GM12878 (cell line): ENCODE results near the gene PROX2.

Source experiments
- CBX3 ChIP-seq: fragments of 200-600 bp; sonication (generic); IDR thresholded peaks from 2 replicates; pipeline ENCODE4 v1.6.1; 2016; ENCODE audit warnings: low read depth, borderline replicate concordance
- EP300 ChIP-seq, 2 experiments: fragments of 150-350 bp in 1 of 2; IDR thresholded peaks; 2 replicates each; pipeline ENCODE4 v1.6.1; 2011 to 2012; ENCODE audit warnings: low read depth in 2 of 2, low read length in 2 of 2, borderline replicate concordance in 1 of 2, improper control_type of control experiment in 1 of 2, inconsistent platforms in 1 of 2; ENCODE audit not compliant: control insufficient read depth in 1 of 2
- ETV6 ChIP-seq, 2 experiments: fragments of 450-650 bp in 1 of 2; IDR thresholded peaks in 1 of 2; conservative IDR thresholded peaks in 1 of 2; 2 replicates each; pipeline ENCODE4 v1.6.1; 2014; ENCODE audit warnings: antibody characterized with exemption in 1 of 2, borderline replicate concordance in 1 of 2, low read depth in 1 of 2, mild to moderate bottlenecking in 1 of 2, moderate library complexity in 1 of 2
- HDGF ChIP-seq: fragments of 450-650 bp; IDR thresholded peaks from 2 replicates; pipeline ENCODE4 v1.6.1; 2016; ENCODE audit warnings: antibody characterized with exemption
- POLR2AphosphoS2 ChIP-seq: IDR thresholded peaks from 2 replicates; pipeline ENCODE4 v1.6.1; 2011; ENCODE audit warnings: low read depth, mild to moderate bottlenecking, low read length, improper control_type of control experiment, moderate library complexity
- SREBF1 ChIP-seq: IDR thresholded peaks from 2 replicates; pipeline ENCODE4 v1.6.1; 2012; ENCODE audit warnings: mild to moderate bottlenecking, low read length
- ZSCAN29 ChIP-seq: fragments of 450-650 bp; IDR thresholded peaks from 2 replicates; pipeline ENCODE4 v1.6.1; 2017; ENCODE audit warnings: mild to moderate bottlenecking, moderate library complexity
- TF ChIP-seq, protein P1 (sequence below): IDR thresholded peaks from 2 replicates; pipeline ENCODE4 v1.6.1; 2011; ENCODE audit warnings: borderline replicate concordance, low read depth, mild to moderate bottlenecking, moderate library complexity, mixed read lengths, low read length; ENCODE audit not compliant: insufficient read depth; ENCODE audit errors: extremely low read length
- TF ChIP-seq, protein P2 (sequence below), 3 experiments: IDR thresholded peaks in 2 of 3; conservative IDR thresholded peaks in 1 of 3; 2 replicates each; pipeline ENCODE4 v1.5.1; 2011; ENCODE audit warnings: low read depth in 3 of 3, low read length in 3 of 3, mild to moderate bottlenecking in 3 of 3, control low read depth in 2 of 3, moderate library complexity in 2 of 3, inconsistent platforms in 1 of 3, mixed read lengths in 1 of 3; ENCODE audit not compliant: control insufficient read depth in 2 of 3, insufficient read depth in 1 of 3; ENCODE audit errors: extremely low read depth in 1 of 3
- TF ChIP-seq, protein P3 (sequence below): IDR thresholded peaks from 2 replicates; pipeline ENCODE4 v1.6.1; 2012; ENCODE audit warnings: low read depth, low read length, improper control_type of control experiment

DNA sequence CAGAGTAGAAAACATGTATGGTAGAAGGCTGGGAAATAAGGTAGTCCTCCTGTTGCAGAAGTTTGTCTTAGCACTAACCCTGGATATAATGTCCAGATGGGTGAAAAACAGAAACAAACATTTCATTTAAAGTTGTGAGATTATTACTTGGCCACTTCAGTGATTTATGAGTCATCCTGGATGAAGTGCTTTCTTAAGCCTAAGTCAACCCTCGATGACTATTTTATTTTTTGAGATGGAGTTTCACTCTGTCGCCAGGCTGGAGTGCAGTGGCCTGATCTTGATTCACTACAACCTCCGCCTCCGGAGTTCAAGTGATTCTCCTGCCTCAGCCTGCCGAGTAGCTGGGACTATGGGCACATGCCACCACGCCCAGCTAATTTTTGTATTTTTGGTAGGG, 15.9 kb upstream of the PROX2 start:
- TF ChIP-seq CBX3 (no peak), POLR2AphosphoS2 (no peak), ZSCAN29 (no peak), EP300 (IDR thresholded peaks at IDR 0.05; ENCODE audit: borderline replicate concordance in 1 of 2, control insufficient read depth in 1 of 2, low read depth in 2 of 2, low read length in 2 of 2) (no peak), HDGF (no peak), SREBF1 (no peak), ETV6 (conservative IDR thresholded peaks at IDR 0.05 in 1 of 2, IDR thresholded peaks at IDR 0.05 in 1 of 2; ENCODE audit: borderline replicate concordance in 1 of 2, low read depth in 1 of 2) (no peak)
- TF ChIP-seq, protein P1, sequence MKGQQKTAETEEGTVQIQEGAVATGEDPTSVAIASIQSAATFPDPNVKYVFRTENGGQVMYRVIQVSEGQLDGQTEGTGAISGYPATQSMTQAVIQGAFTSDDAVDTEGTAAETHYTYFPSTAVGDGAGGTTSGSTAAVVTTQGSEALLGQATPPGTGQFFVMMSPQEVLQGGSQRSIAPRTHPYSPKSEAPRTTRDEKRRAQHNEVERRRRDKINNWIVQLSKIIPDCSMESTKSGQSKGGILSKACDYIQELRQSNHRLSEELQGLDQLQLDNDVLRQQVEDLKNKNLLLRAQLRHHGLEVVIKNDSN = no peak
- TF ChIP-seq, protein P2, sequence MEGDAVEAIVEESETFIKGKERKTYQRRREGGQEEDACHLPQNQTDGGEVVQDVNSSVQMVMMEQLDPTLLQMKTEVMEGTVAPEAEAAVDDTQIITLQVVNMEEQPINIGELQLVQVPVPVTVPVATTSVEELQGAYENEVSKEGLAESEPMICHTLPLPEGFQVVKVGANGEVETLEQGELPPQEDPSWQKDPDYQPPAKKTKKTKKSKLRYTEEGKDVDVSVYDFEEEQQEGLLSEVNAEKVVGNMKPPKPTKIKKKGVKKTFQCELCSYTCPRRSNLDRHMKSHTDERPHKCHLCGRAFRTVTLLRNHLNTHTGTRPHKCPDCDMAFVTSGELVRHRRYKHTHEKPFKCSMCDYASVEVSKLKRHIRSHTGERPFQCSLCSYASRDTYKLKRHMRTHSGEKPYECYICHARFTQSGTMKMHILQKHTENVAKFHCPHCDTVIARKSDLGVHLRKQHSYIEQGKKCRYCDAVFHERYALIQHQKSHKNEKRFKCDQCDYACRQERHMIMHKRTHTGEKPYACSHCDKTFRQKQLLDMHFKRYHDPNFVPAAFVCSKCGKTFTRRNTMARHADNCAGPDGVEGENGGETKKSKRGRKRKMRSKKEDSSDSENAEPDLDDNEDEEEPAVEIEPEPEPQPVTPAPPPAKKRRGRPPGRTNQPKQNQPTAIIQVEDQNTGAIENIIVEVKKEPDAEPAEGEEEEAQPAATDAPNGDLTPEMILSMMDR (IDR thresholded peaks at IDR 0.05 in 2 of 3, conservative IDR thresholded peaks at IDR 0.05 in 1 of 3; ENCODE audit: control insufficient read depth in 2 of 3, extremely low read depth in 1 of 3, insufficient read depth in 1 of 3, low read depth in 3 of 3, low read length in 3 of 3) = no peak
- TF ChIP-seq, protein P3, sequence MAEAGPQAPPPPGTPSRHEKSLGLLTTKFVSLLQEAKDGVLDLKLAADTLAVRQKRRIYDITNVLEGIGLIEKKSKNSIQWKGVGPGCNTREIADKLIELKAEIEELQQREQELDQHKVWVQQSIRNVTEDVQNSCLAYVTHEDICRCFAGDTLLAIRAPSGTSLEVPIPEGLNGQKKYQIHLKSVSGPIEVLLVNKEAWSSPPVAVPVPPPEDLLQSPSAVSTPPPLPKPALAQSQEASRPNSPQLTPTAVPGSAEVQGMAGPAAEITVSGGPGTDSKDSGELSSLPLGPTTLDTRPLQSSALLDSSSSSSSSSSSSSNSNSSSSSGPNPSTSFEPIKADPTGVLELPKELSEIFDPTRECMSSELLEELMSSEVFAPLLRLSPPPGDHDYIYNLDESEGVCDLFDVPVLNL = no peak
